SU-DHL-6 (cell line): ENCODE measurements around the gene ZNF664.

ENCODE experiments used
- CTCF ChIP-seq: fragments of 200-600 bp; sonication (generic); IDR thresholded peaks from one replicate; pipeline ENCODE4 v1.5.1; 2017; ENCODE audit warnings: antibody characterized with exemption, mild to moderate bottlenecking, low read length, moderate library complexity; ENCODE audit not compliant: insufficient read depth, poor library complexity, severe bottlenecking
- EZH2phosphoT487 ChIP-seq: fragments of 200-600 bp; sonication (generic), shearing (Covaris generic); conservative IDR thresholded peaks from 2 replicates; pipeline ENCODE4 v1.6.1; 2018; ENCODE audit warnings: mild to moderate bottlenecking, antibody characterized with exemption, low read length, moderate library complexity, mixed read lengths

- no peak for TF ChIP-seq CTCF
- TF ChIP-seq EZH2phosphoT487, result no peak
Observed at GRCh38 chr12:123984903-123985302, 11.9 kb downstream of the ZNF664 start.
